CD4-positive, alpha-beta T cell treated with Interleukin-15 for 1 hour (primary cell): ENCODE data around the gene ARRB1.
"Not testable (repeated sequence)": the region's sequence is repeated elsewhere in the genome, so short reads cannot be mapped to it uniquely, and the experiment has no call there.

Experiments
- DNase-seq: peaks from one replicate; pipeline ENCODE4 v3.0.0-alpha.2; 2020

The ARRB1 gene

DNA sequence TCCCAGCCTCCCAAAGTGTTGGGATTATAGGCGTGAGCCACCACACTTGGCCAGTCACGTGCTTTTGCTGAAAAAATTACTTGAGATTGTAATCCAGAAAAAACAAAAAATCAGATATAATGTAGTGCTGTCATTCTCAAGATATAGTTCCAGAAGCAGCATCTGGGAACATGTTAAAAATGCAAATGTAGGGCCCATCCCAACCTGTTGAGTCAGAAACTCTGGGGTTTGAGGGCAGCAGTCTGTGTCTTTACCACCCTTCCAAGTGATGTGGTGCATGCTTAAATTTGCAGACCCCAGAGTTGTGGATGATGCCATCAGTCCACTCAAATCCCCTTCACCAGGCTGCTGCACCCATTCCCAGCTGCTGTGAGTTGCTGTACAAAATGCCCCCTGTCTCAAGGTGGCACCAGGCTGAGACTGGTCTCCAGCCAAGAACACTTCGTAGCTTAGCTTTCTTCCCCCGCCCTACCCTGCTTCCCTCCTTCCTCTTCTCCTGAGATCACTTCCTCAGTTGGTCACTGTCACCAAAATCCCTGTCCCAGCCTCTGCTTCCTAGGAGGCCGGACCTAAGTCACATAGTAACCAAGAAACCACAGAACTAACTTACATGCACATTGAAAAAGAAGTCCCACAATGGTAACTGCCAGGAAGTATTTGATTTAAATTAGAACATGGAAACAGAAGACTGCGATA is 18.2 kb upstream of the ARRB1 start:
- DNase-seq, result peak; percentile 29

DNA sequence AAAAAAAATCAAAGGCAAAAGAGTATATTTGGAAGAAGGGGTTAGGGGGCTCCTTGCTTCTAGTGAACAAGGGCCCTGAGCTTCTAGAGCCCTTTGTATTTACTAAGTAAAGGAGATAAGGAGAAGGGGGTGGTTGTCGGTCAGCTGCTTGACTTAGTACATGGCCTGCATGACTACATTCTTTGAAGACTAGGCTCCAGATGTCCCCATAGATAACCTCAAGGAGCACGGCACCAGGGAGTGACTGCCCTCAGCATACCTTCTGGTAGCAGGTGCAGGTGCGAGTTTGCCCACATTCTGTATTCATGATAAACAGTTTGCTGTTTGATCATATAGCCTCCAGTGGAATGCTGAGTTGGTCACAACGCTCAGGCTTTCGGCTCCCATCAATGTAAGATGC is 15.4 kb upstream of the ARRB1 start:
- DNase-seq, result not testable (repeated sequence)

DNA sequence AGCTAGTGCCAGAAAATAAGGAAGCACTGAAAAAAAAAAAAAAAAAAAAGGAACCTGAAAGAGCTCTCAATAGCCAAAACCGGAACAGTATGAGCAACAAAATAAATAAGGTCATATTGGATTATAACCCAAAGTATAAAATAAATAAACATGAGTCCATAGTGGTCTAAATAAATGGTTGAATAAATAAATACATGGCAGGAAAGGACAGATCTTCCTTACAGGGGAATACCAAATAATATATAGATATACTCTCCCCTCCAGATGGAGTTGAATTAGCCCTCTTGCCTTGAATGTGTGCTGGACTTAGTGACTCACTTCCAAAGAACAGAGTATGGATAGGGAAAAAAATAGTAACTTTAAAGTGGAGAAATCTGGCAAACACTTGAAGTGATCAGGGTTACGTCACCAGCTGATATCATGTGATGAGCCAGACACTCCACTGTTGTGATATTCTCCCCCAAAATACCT is 14.3 kb upstream of the ARRB1 start:
- DNase-seq, result no peak

- not testable (repeated sequence) for DNase-seq
These were observed 10.8 kb upstream of the ARRB1 start for GRCh38 chr11:75362285-75362684.

DNA sequence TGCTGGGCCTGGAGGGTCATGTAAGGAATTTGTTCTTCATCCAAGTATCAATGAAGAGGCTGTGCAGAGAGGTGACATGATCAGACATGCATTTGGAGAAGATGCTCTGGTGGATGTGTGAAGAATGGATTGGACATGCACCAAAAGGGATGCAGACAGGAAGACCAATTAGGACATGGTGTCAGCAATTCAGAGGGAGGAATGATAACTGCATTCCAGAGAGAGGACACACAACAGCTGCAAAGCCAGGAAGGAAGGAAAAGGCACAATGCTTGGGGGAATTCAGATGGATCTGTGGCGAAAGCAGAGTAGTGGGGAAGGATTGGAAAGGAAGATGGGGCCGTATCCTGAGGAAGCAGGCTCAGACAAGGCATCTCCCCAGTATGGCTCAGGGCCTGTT is 5.2 kb upstream of the ARRB1 start:
- no peak for DNase-seq

DNA sequence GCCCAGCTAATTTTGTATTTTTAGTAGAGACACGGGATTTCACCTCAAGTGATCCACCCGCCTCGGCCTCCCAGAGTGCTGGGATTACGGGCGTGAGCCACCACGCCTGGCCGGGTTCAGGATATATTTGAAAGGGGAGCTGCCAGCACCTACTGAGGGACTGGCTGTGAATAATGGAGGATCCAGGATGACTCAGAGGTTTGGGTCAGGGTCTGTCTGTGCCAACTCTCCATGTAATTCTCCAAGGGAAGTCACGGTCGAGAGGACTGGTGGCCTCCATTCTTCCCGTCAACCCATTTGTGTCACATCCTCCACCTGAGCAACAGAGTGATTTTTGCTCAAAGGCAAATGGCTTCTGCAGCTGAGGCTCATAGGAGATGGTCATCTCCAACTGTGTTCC is 3.6 kb upstream of the ARRB1 start:
- DNase-seq, result no peak

DNA sequence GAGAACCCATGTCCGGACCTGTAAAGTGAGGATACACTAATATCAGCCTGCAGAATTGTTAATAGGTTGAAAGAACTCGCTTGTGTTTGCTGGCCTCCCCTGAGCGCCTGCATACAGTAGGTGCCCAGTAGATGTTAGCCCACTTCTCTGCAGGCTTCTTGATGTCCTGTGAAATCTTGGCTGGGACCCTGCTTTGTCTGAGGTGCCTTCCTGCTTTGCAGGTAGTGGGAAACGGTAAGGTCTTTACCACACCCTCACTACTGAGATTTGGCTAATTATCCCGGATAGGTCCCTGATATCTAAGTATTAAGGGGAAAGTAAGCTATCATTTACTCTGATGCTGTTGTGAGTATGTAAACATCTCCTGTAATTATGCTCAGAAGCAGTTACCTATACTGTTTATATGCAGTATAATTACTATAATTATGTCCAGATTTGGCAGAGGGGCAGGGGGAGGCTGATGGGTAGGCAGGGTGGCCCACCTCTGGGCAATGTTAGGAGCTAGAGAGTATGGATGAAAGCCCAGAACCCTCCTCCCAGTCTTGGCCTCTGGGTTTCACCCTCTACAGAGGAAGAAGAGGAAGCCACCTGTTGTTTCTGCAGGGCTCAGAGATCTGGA is 1.2 kb upstream of the ARRB1 start:
- DNase-seq, result no peak

DNA sequence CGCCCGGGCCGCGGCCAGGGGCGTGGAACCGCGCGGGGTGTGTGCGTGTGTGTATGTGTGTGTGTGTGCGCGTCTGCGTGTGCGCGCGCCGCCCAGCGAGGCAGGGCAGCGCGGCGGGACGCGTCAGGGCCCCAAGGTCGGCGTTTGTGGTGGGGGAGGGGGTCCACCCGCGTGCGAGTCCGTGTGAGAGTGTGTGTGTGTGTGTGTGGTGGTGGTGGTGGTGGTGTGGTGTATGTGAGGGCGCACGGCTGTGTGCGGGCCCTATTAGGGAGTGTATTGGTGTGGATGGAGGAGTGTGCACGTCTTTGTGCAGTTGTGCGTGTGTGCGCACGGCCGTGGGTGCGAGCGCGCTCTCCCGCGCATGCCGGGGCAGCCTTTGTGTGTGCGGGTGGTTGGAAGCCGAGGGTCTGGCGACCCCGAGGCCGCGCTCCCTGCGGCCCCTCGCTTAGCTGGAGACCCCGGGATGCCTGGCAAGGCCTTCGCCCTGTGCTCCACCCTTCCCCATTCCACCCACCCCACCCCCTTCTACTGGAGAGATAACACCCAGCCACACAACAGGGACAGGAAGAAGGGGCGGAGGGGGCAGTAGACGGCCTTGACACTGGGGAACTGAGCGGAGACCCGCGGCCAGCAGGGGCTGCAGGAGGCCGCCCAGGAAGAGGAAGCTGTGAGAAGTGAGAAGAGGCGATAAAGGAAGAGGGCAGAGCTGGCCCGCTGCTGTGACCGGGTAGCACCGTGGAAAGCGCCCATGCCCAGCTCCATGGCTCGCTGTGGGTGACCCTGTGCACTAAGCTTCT is 528 bp upstream of the ARRB1 start:
- peak; percentile 66 for DNase-seq

GRCh38 chr11:75350743-75351540 is 519 bp downstream of the ARRB1 start:
- DNase-seq, result peak; percentile 39

- DNase-seq, result no peak
These were observed 1.2 kb downstream of the ARRB1 start for GRCh38 chr11:75350122-75350742.

DNA sequence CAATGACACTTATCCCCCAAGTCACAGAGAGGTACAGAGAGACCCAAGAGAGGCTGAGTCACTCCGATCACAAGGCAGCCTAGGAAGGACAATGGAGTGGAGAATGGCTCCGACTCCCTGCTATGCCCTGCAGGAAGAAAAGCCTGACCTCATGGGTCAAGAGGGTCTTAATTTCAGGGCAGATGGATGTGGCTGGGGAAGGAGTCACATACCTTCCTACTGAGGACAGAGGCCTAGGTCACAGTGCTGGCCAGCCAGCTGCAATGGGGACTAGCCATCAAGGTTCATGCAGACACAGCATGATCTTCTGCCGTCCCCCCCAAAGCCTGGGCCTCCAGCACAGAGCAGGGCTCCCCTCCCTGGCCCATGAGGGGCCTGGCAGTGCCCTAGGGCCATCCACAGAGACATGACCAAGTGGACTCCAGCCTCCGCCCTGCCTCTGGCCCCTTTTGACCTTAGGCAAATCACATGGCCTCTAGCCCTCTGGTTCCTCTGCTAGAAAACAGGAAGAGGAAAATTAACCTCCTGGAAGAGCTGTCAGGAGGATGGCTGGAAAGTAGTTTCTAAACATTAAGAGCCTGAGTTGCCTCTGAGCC is 1.8 kb downstream of the ARRB1 start:
- DNase-seq, result peak; percentile 43

DNA sequence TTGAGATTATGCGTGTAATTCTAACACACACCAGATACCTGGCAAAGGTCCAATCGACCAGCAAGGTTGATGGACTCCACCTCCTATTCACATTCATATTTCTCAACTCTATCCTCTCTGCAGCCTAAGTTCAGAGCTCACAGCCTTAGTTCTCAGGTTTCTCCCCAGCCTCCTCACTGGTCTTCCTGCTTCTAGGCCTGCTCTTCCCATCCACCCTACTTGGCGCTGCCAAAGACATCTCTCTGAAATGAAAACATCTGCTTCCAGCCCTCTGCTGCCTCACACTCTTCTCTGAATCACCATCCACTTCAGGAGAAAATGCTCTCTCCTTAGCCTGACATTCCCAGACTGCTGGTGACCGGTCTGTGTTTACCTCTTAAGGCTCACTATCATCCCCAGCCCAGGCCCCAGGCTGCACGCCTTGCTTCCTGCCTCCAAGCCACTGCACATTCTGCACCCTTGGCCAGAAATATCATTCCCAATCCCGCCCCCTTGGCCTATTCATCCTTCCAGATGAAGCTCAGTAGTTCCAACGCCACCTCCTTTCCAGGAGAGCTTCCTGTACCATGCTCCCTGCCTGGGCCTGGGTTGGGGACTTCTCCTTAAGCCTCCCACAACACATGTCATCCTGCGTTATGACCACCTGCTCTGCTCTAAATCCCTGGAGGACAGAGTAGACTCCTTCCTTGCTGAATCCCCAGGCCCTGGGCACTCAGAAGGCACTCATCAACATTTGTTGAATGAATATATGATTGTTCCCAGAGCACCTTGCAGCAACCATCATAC is 3.5 kb downstream of the ARRB1 start:
- no peak for DNase-seq

GRCh38 chr11:75346912-75347647 is 4.4 kb downstream of the ARRB1 start:
- no peak for DNase-seq

GRCh38 chr11:75346296-75346695 is 5.2 kb downstream of the ARRB1 start:
- DNase-seq, result no peak

DNA sequence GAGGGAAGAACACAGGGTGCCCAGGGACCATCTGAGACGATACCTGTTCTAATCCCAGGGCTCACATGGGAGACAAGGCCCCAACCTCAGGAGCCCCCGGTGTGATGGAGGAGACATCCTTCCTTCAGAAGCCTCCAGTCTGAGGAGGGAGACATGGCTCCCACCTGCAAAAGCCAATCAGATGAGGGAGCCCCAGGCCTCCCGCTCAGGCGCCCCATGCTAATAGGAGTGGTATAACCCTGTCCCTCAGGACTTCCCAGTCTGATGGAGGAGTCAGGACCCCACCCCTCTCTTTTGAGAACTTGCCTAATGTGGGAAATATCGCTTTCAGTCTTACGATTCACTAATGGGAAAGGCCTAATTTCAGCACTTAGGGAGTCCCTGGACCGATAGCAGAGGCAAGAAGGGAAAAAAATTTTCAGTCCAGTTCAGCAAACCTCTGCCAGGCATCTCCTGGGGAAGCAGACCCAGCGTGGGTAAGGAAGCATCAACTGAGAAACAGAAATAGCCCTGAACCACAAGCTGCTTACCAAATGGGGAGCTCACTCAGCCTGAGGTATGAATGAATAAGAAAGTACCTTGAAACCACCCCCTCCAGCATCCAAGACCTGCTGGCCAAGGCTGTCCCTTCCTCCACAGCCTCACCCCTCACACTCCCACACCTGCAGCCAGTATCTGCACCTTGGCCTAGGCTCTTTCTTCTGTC is 5.9 kb downstream of the ARRB1 start:
- DNase-seq, result no peak

DNA sequence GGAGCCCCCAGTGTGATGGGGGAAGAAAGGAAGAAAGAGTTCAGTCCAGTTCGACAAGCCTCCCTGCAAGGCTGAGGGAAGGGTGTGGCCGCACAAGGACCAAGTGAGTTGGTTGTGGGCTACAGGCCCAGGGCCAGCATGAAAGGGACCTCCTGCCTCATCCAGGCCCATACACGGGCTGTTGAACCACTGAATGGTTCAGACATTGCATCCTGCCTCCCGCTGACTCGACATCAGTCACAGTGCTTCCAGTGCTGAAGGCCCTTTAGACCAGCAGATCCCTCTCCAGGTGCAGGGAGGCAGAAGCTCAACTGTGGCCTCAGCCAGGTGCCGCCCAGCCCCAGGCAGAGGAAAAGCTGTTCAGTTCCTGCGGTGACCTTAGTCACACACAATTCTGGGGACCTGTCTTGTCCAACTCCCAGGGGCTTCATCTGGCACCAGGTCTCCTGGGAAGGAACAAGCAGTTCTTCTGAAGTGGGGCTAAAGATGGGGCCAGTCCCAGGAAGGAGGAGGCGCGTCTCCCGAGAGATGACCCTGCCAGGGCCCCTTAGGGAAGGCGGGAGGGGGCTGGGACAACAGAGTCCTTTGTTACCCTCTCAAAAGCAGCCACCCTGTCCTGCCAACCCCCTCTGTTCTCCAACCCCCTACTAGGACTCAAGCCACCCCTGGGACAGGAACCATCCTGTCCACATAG is 6.6 kb downstream of the ARRB1 start:
- no peak for DNase-seq

DNA sequence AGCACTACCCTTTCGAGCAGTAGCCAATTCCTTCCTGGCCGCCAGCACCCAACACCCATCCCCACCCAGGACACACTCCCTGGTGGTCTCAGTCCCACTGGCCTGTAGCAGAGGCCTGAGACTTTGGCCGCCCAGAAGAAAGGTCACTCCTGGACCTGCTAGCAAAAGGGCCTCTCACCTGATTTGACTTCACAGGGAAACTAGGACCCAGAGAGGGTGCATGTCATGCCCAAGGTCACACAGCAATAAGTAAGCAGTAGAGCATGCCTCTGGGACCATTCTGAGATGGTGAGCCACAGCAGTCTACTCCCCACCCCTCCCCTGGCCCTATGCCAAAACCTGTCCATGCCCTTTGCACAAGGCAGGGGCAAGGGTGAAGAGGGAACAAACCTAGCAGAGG is 7.3 kb downstream of the ARRB1 start:
- no peak for DNase-seq

DNA sequence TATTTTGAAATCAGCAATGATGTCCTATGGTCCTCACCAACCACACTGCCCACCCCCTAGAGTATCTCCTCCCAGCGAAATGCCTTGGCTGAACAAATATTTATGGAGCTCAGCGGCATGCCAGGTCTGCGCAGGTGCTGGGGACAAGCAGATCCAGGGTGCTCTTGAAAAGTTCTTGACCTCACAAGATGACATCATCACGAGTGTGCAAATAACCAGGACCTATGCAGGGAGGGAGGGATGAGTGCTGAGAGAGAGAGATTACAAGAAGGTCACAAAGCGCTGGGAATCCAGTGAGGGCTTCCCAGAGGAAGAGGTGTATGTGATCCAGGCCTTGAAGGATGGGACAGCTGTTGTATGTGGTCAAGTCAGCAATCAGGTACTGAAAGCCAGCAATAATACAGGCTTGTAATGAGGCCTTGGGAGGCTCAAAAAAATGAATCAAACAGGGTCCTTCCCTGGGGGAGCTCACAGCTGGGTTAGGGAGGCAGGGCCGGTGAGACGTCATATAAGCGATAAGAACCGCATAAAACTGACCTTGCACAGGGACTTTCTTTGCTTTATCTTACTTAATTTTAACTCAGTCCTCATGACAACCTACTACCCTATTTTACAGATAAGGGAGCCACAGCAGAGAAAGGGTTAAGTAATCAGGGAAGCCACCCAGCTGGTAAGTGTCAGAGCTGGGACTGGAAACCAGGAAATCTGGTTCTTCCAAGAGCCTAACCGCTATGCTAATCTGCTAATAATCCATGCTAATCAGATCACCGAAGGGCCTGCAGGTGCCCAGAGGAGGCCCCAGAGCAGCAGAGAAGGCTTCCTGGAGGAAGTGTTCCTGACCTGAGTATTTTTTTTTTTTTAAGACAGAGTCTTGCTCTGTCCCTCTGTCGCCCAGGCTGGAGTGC is 8.2 kb downstream of the ARRB1 start:
- DNase-seq, result no peak
